Transverse colon (tissue), 4 donors: ENCODE measurements around the gene KLF18.

Experiments used
- EP300 ChIP-seq: sonication (generic); formaldehyde crosslinking; IDR thresholded peaks from one replicate; pipeline ENCODE4 v1.6.1; 2017; ENCODE audit warnings: antibody characterized with exemption, low read depth
- POLR2A ChIP-seq: fragments of 450-650 bp; IDR thresholded peaks from one replicate; pipeline ENCODE4 v1.6.1; 2016; ENCODE audit warnings: antibody characterized with exemption, mild to moderate bottlenecking, moderate library complexity
- POLR2AphosphoS5 ChIP-seq, 3 donors: sonication (generic); formaldehyde crosslinking; IDR thresholded peaks; one replicate each; pipeline ENCODE4 v1.6.1; 2016; ENCODE audit warnings: antibody characterized with exemption in 3 of 3
- TF ChIP-seq, protein P1 (sequence below), 5 experiments: fragments of 200-600 bp in 3 of 5; fragments of 450-650 bp in 2 of 5; sonication (generic) in 3 of 5; IDR thresholded peaks; 1 replicate in 2 of 5; 2 replicates in 3 of 5; pipeline ENCODE4 v1.5.1; 2016 to 2017; ENCODE audit warnings: antibody characterized with exemption in 5 of 5, inconsistent platforms in 3 of 5, mild to moderate bottlenecking in 2 of 5, moderate library complexity in 1 of 5

DNA sequence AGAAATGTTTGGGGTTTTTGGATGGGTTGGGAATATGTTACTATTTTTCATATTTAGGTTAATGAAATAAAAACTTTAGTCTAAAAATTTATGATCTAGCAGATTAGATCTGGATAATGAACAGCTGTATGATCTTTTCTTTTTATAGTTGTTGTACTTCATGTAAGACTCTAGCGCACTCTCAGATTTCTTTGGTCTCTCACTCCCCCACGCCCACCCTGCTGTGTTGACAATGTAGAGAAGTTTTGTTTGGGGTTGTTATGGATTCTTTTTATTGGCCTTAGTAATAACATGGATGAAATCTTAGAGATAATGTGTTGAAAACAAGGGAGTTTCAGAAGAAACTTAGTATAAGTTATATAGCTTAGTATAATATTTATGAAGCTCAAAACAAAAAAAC lies 5.5 kb downstream of the KLF18 start:
- TF ChIP-seq POLR2AphosphoS5 (IDR thresholded peaks at IDR 0.05) (no peak), POLR2A (no peak), EP300 (no peak)
- TF ChIP-seq, protein P1, sequence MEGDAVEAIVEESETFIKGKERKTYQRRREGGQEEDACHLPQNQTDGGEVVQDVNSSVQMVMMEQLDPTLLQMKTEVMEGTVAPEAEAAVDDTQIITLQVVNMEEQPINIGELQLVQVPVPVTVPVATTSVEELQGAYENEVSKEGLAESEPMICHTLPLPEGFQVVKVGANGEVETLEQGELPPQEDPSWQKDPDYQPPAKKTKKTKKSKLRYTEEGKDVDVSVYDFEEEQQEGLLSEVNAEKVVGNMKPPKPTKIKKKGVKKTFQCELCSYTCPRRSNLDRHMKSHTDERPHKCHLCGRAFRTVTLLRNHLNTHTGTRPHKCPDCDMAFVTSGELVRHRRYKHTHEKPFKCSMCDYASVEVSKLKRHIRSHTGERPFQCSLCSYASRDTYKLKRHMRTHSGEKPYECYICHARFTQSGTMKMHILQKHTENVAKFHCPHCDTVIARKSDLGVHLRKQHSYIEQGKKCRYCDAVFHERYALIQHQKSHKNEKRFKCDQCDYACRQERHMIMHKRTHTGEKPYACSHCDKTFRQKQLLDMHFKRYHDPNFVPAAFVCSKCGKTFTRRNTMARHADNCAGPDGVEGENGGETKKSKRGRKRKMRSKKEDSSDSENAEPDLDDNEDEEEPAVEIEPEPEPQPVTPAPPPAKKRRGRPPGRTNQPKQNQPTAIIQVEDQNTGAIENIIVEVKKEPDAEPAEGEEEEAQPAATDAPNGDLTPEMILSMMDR (IDR thresholded peaks at IDR 0.05), result no peak
